ENCODE measurements around the gene AP2B1. TPM values are rescaled to one million over a fixed set of nuclear protein-coding genes. Genes with fewer than 3 reads are reported as not detected.
A peak's percentile ranks its signal among the peaks of the same experiment; 100 is the strongest.

Gene AP2B1

DNA sequence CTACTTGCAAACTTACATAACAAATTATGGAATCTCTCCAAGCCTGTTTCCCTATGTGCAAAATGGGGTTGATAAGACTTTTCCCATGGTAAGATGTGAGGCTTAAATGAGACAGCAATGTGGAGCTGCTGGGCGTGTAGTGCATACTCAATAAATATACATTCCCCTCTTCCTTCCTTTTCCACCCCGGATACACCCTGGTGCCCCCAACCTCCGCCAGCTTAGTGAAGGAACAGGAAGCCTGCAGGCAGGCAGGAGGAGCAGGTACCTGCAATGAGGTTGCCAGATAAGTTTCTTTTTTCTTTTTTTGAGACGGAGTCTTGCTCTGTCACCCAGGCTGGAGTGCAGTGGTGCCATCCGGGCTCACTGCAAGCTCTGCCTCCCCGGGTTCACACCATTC lies 188.5 kb downstream of the AP2B1 start:
- H3K9ac ChIP-seq (ENCODE audit: low read length): no peak overlapping the region
- no CpG with 5 or more reads among the region's 6 CpGs for WGBS (ENCODE audit: extremely low coverage, insufficient coverage, low lambda C conversion rate)
- H3K27me3 ChIP-seq (ENCODE audit: insufficient read depth, low read length, poor library complexity): no peaks in the 10 kb centered on the region
- no peak overlapping the region for H3K4ac ChIP-seq (ENCODE audit: low read depth, low read length)
- no peaks in the 10 kb centered on the region for H3K36me3 ChIP-seq (ENCODE audit: control insufficient read depth, insufficient read depth, low read length)
- H2AK5ac ChIP-seq (ENCODE audit: low read length): no peak overlapping the region
- no peaks in the 10 kb centered on the region for H3K79me1 ChIP-seq (ENCODE audit: low read length)
- no peak overlapping the region for H2BK5ac ChIP-seq (ENCODE audit: low read length)
- H3K56ac ChIP-seq (ENCODE audit: low read length): no peak overlapping the region
- H3K4me2 ChIP-seq (ENCODE audit: low read length): no peak overlapping the region
- DNase-seq: no peak
- H2BK120ac ChIP-seq (ENCODE audit: low read depth, low read length): no peak overlapping the region
- H3K23ac ChIP-seq (ENCODE audit: low read length): no peak overlapping the region
- no peak overlapping the region for H3K27ac ChIP-seq (ENCODE audit: low read depth, low read length)
- no peaks in the 10 kb centered on the region for H3K79me2 ChIP-seq (ENCODE audit: control insufficient read depth, insufficient read depth, low read length)
- no peak overlapping the region for H4K8ac ChIP-seq (ENCODE audit: low read depth, low read length)
- H2BK15ac ChIP-seq (replicated peaks; ENCODE audit: low read depth): no peak overlapping the region
- H3K4me3 ChIP-seq (ENCODE audit: low read length): no peak overlapping the region
- no peak overlapping the region for H3K18ac ChIP-seq (ENCODE audit: low read length)
- no peaks in the 10 kb centered on the region for H3K4me1 ChIP-seq (ENCODE audit: control insufficient read depth, low read depth, low read length)
- H4K5ac ChIP-seq (ENCODE audit: low read length): no peak overlapping the region

Small RNA genes within 50 kb of the gene (small RNA-seq; reads per million reads assigned to genes)
- gene AC004134.1 (ENCODE audit: insufficient read depth): not detected
- not detected for gene AC015911.1 (ENCODE audit: insufficient read depth)
- gene SNORD7 (ENCODE audit: insufficient read depth): 39.4 reads per million, percentile 94 among the genes with 10 or more reads in this experiment

Data from mesendoderm (in vitro differentiated cells).